ENCODE measurements around the gene PODN. TPM values are rescaled to one million over a fixed set of nuclear protein-coding genes. Genes with fewer than 3 reads are reported as not detected.

Gene PODN
- total RNA-seq, 1 experiment from 2014 or later, result not detected

DNA sequence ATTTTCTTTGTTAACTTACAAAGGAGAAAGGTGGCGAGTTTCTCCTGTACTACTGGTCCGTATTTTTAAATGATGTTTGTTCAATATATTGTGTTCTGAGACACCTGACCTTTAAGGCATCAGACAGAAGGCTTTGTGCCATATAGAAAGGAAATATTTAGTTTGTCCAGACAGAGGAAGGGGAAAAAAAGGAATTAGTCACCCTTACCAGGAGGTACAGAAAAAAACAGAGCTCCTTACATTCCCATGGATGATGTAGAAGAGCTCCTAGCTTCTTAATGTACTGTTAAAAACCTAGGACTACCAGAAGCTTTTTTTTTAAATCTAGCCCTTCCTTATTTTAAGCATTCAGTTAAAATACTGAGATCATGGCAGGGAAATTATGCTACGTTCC is 12.4 kb upstream of the PODN start:
- no peak for DNase-seq (ENCODE audit: extremely low read depth, low read depth)

DNA sequence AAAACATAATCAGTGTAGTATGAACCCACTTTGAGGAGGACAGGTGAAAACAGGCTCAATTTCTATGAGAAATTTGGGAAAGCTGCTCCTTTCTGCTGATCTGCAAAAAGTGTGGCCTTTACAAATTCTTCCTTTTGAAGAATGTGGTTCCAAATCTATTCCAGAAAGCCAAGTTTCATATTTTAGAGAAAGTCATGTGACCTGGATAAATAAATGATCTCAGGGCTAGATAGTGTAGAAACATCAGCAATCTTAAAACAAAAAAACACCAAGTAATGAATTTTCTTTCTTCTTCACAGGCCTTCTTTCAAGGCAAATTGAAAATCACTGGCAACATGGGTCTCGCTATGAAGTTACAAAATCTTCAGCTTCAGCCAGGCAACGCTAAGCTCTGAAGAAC is 11.7 kb upstream of the PODN start:
- DNase-seq (ENCODE audit: extremely low read depth, low read depth), result no peak

DNA sequence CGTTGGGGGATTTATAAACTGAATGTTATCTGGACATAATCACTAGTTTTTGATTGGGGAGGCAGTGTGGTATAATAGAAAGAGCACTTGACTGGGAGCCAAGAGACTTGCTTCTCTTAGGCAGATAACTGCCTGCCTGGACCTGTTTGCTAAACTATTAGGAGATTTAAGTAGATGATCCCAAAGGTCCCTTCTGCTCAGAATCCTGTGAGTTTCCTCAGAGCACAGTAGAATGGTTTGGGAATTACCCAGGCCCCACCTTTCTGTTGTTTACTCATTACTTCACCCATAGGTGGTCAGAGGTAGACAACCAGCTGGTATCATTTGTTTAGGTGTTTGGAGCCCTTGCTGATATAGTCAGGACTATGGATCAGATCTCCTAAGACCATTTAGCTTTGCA is 10.3 kb upstream of the PODN start:
- no peak for DNase-seq (ENCODE audit: extremely low read depth, low read depth)

DNA sequence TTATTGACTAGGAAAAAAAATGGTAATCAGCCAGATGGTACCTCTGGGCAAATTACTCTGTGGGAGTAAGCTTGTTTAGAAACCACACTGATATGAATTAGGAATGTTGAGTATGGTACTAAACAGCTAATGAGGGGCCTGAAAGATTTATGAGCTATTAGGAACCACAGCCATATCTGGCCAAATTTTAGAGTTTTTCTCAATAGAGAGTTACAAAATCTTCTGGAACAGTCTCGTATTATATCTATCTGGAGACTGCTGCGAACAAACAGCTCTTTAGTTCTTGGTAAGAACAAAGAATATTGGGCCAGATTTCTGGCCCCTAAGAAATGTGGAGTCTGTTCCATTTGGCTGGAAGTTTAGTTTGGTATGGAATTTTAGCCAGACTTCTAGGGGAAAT is 4.9 kb upstream of the PODN start:
- no peak for DNase-seq (ENCODE audit: extremely low read depth, low read depth)

DNA sequence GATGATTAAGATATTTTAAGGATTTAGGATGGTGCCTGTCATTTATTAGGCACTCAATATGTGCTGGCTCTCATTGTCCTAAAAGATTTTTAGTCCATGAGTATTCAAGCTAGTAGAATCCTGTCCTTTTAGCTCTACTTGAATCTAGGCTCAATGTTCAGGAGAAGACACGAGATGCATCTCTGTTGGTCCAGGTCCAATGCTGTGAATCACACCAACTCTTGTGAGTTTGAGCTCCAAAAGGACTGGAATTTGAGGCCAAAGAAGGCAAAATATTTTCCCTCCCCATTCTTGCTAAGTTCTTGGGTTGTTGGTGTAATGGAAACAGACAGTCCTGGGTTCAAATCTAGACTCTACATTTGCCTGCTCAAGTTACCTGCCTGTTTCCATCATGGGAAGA is 1.4 kb upstream of the PODN start:
- no peak for DNase-seq (ENCODE audit: extremely low read depth, low read depth)

DNA sequence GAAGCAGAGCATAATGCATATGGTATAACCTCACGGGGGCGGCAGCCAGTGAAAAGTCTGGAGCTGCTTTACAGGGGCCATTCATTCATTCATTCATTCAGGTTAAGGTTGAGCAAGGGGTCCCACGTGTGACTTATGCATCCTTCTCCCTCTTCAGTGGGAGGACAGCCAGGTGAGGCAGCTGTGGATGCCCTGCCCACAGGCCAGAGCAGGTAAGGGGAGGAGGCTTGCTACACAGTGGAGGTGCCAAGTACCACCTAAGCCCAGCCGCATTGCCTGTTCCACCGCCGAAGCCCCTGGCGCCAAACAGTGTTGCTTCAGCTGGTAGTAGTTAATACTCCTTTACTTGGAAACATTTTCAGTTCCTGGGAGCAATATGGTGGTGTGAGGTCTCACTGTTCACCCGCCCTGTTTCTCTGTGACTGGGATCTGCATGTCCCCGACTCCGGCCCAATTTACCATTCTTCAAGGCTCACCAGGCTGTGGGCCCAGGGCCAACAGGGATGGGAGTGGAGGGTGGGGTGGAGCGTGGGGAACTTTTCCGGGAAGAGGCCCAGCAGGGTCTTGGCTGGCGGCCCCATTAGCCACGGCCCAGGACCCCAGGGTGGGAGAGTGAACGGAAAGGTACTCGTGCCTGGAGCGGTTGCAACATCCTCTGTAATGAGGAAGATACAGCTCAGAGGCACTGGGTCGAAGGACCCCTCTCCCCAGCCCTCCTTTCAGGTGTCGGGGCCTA is 722 bp upstream of the PODN start:
- no peak for DNase-seq (ENCODE audit: extremely low read depth, low read depth)

DNA sequence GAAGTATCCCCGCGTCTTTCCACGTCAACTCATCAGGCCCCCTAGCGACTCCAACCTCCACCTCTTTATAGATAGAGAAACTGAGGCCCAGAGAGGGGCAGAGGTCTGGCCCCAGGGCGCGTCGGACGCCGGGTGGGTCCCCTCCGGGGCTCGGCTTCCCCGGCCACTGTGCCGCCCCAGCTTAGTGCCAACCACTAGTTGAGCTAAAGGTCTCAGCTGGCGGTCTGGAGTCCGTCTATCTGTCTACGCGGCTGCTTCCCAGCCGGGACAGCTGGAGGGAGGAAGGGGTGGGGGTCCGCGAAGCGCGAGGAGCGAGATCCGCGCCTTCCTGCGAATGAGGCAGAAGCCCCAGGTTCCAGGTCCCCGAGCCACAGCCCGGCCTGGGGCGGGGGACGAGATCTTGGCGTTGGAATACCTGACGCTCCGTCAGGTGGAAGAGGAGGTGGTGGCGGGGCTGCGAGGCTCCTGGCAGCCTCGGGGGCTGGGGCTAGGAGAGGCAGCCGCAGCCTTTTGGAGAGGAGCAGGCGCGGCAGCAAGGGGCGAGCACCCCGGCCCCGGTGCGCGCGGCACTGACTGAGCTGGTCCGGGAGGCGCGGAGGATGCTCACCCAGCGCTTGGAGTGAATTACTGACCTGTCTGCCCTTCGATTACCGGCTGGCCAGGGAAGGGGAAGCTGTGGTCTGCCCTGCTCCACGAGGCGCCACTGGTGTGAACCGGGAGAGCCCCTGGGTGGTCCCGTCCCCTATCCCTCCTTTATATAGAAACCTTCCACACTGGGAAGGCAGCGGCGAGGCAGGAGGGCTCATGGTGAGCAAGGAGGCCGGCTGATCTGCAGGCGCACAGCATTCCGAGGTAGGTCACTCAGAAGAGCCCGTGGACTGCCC is 937 bp downstream of the PODN start:
- DNase-seq (ENCODE audit: extremely low read depth, low read depth), result no peak

DNA sequence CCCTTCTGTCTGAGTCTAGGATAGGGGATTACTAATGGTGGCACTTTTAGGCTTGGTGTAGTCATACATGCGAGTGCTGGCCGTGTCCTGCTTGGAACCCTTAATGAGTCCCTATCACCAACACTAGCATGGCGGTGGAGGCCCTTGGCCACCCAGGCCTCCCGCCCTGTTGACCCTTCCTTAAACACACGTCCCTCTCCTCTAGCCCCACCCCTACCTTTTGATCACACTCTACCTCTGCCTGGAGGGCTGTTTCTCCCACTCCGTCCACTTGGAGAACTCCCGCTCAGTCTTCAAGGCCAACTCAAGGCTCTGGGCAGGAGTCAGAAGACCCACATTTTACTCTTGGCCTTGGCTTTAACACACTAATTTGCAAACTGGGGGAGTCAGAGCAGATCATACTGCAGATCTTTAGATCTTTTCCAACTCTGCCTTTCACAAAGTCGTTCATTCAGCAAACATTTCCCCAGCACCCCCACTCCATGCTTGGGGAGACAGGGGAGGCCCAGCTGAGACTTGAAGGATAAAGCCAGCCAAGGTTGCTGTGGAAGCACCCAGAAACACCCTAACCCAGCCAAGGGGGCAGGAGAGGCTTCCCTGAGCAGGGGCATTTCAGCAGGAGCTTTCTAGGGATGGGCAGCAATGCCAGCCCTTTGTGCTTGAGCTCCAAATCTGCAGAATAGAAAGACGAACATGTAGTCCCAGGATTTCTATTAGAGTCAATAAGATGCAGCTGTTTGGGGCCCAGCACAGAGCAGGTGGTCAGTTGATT is 1.9 kb downstream of the PODN start:
- DNase-seq (ENCODE audit: extremely low read depth, low read depth), result no peak

DNA sequence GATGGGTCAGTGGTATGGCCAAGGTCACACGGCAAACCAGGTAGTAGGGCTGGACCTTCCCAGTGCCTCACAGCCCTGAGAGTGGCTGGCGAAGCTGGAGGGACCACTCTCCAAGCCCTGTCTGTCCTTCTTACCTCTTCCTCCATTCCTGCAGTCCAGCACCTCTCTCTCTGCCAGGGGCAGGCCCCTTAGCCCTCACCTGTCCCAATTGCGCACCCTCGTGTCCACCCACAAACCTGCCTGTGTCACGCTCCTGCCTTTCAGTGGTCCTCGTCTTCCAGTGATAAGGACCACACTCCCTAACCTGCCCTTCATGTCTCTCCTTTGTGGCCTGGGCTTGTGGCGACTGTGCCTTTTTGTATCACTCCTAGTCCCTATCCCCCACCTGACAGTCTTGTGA is 3.4 kb downstream of the PODN start:
- no peak for DNase-seq (ENCODE audit: extremely low read depth, low read depth)

DNA sequence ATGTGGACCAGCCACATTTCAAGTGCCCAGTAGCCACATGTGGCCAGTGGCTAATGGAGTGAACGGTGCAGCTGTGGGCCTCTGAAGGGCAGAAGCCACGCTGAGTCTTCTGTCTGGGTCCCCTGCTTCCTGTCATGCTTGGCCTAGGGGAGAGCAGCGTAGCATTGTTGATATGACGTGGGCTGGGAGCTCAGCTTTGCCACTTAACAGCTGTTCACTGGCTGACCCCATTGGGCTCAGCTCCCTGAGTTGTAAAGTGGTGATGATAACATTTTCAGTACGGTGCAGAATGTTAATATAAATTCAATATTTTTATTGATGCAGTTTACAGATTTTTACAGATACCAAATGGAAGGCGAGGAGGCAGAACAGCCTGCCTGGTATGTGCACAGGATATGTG is 4.5 kb downstream of the PODN start:
- DNase-seq (ENCODE audit: extremely low read depth, low read depth), result no peak

DNA sequence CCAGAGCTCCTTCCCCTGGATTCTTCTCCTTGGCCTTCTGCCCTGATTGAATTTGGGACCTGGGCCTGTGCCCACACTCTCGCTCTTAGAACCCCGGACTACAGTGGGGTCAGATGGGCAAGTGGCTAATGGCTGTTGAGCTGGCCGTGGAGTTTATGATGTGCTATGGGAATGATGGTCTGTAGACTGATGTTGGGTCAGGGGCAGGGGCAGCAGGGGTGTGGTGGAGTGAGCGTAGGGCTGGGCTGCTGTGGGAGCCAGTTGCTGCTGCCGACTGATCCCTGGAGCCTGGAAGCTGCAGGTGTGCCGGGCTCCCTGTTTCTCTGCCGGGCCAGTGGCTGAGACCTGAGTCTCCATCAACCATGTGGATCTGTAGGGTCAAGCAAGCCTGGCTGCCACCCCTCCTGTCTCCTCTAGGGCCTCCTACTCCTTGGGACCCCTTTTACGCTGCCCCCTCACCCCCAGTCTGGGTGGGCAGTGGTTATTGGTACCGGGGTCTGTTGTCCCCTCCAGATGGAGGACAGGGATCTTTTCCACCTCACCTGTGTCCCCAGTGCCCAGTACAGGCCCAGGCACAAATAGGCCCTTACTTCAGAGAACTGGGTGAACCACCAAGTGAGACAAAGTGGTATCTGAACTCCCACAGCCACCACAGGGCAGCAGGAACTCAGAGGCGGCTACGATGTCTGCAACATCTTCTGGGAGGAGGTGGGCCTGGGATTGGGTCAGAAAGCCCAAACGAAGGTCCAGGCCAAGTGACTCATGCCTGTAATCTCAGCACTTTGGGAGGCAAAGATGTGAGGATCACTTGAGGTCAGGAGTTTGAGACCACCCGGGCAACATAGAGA is 5.1 kb downstream of the PODN start:
- DNase-seq (ENCODE audit: extremely low read depth, low read depth), result no peak

DNA sequence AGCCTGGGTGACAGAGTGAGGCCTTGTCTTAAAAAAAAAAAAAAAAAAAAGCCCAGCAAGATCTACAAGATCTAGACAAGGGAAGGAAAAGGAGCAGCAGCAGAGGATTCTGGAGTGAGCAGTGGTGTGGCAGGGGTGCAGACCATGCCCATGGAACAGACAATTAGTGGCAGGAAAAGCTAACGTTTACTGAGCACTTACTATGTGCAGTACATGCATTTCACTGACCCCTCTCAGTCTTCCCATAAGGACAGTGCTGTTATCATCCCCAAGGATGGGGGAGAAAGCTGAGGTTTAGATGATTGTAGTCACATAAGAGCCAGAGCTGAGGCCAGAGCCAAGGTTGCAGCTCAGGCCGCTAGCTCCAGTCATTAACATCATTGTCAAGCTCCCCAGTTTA is 5.9 kb downstream of the PODN start:
- no peak for DNase-seq (ENCODE audit: extremely low read depth, low read depth)

DNA sequence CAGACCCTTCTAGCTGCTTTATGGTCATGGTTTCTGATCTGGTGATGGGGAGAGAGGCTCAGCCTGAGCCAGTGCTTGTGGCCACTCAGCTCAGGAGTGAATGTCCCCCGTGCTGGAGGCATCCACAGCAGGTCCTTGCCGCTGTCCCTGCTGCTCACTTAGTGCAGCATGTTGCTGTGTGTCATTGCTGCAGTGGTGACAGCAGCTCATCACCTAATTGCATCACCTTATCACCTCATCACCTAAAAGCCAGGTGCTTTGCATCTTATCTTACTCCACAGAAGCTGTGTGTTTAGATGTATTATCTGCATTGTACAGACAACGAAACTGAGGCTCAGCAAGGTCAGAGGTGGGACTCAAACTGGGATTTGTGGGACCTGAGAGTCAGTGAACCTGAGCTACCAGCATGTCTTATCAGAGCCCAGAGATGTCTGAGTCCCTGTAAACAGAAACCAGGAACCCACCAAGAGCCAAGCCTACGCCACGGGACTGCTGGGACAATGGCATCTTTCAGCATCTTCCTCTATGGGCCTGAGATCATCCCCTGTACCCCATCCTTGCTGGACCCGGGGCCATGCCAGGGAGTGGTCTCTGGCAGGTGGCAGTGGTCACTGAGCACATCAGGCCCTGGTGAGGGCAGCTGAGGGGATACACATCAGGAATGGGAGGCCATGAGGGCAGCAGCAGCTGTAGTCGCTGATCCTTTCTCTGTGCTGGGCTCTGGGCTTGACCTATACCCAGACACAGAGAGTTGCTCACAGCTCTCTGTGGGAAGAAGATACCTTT is 6.5 kb downstream of the PODN start:
- DNase-seq (ENCODE audit: extremely low read depth, low read depth), result no peak

DNA sequence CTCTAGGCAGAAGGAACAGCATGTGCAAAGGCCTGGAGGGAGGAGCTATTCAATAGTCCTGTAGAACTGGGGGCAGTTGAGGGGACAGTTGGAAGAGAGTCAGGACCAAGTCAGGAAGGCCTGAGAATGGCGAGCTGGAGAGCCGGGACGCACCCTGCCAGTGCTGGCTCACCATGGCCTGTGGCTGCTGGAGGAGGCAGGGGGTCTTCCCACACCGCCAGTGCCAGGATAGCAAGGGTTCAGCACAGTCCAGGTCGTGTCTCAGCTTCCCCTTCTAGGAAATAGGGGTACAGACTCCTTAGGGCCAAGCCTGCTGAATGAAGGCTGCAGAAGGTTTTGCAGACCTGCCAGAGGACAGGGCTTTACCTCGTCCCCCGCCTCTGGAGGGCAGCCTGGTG is 7.3 kb downstream of the PODN start:
- no peak for DNase-seq (ENCODE audit: extremely low read depth, low read depth)

DNA sequence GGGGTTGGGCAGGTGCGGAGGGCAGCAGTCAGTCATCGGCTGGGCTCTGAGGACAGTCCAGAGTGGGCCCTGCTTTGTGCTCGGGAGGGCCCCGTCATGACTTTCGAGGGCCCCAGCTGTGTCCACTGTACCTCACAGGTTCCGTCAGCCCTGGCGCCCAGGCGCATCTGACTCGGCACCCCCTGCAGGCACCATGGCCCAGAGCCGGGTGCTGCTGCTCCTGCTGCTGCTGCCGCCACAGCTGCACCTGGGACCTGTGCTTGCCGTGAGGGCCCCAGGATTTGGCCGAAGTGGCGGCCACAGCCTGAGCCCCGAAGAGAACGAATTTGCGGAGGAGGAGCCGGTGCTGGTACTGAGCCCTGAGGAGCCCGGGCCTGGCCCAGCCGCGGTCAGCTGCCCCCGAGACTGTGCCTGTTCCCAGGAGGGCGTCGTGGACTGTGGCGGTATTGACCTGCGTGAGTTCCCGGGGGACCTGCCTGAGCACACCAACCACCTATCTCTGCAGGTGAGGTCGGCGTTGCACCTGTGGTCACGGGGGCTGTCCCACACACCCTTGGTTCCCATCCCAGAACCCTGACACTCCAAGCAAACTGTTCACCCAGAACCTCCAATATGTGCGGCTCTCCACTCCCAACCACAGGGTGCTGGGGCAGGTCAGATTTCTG is 7.8 kb downstream of the PODN start:
- no peak for DNase-seq (ENCODE audit: extremely low read depth, low read depth)

DNA sequence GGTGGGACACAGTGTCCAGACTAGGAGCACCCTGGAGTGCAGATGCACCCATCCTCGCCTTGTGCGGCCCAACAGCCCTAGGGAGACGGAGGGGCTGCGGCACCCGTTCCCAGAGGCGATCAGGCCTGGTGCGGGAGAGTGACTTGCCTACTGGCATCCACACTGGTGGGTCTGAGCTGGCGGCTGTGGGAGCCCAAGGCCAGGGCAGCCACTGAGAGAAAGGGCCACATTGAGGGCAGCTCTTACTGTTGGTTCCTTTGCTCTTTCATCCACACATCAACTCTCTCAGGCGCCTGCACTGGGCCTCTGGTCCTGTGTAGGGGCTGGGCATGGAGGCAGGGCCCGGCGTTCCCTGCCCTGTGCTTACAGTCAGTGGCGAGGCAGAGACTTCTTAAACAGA is 8.6 kb downstream of the PODN start:
- DNase-seq (ENCODE audit: extremely low read depth, low read depth), result no peak

DNA sequence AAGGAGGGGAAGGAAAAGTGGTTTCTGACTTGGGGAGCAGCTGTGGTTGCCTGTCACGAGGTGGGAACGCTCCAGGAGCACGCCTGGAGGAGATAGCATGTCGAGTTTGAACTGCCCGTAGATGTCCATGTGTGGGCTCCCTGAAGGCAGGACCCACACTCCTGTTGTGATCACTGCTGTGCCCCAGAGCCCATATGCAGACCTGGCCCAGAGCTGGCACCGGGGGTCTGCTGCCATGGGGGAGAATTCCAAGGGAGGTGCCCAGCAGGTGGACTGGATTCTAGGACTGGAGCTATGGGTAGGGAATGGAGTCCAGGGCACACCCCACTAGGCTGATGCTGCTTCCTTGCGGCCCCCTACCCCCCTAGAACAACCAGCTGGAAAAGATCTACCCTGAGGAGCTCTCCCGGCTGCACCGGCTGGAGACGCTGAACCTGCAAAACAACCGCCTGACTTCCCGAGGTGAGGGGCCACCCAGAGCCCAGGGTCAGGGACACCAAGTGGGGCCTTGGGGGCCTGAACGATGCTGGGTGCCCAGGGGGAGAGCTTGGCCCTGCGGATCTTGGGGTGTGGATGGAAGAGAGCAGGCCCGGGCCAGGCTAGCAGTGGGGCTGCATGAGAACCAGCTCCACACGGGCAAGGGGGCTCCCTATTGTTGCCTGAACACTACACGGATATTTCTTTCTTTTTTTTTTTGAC is 9.3 kb downstream of the PODN start:
- DNase-seq (ENCODE audit: extremely low read depth, low read depth), result no peak

DNA sequence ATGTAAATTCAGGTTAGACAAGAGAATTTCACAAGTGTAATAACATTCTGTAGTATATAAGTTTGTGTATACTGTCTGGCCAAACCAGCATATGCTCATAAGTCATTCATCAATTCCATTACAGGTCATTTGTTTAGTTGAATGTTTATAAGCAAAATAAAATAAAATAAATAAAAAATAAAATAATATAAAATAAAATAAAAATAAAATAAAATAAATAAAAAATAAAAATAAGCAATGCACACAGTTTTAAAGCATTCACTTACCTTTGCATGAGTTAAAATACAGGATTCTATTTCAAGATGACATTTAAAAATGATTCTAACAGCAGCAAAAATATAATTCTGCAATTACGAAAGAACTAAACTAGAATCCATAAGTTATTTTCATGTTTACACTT is 9.9 kb downstream of the PODN start:
- no peak for DNase-seq (ENCODE audit: extremely low read depth, low read depth)

DNA sequence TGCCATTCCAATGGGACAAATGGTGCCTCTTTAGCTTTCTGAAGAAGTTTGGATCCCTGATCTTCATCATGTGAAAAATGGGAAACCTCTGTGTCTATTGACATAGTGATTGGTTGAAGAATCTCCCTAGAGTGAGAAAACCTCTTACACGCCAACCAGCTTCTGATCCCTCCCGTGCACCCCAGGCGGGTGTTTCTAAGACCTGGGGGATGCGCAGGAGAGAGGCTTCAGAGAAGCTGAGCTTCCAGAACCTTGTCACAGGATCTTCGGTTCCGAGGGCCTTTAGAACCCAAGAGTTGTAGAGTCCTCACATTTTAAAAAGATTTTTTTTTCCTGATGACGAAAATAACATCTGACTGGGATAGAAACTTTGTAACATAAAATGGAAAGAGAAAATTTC is 11.3 kb downstream of the PODN start:
- no peak for DNase-seq (ENCODE audit: extremely low read depth, low read depth)
